Measurements from ENCODE around the gene GRIFIN. TPM values are rescaled to one million over a fixed set of nuclear protein-coding genes. Genes with fewer than 3 reads are reported as not detected.
A peak's percentile ranks its signal among the peaks of the same experiment; 100 is the strongest.
"Not testable (repeated sequence)": the region's sequence is repeated elsewhere in the genome, so short reads cannot be mapped to it uniquely, and the experiment has no call there.

GRIFIN gene
- polyA plus RNA-seq, 2 of the 4 experiments (the other 2 are of a cell fraction) = not detected

DNA sequence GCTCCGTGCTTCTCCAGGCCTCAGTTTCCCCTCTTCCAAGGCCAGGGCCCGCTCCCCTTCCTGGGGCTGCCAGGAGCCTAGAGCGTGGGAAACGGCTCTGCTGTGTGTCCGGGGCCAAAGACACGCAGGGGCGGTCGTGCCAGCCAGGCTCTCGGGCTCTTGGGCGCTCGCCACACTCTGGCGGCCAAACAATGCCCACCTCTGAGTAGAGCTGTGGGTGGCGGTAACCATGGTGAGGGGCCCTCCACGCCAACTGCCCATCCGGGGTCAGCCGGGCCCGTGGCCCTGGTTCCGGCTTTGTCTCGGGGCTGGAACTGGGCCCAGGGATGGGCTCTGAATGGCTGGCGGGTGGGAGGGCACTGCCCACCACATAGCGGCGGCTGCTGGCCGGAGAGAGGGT lies 16.0 kb downstream of the GRIFIN start:
- Histone ChIP-seq H3K4me3 (no peak overlapping the region), H3K4me1 (no peaks in the 10 kb centered on the region), H3K4me2 (no peak overlapping the region), H3K27ac (no peak overlapping the region), H3K9me3 (no peaks in the 10 kb centered on the region)
- FAIRE-seq (no peak), ATAC-seq (no peak), DNase-seq (ENCODE audit: low read depth in 1 of 2, low spot score in 1 of 2) (no peak)
- ChIA-PET CTCF (interaction anchor here (0.6 to 14.8 kb wide), 3 partner anchors 4 to 383 kb away, joined by 3 to 275 read pairs (median 275); no protein-coding TSS in a partner anchor), POLR2A (no interaction called here)
- TF ChIP-seq MAFK (IDR thresholded peaks at IDR 0.05; ENCODE audit: partially characterized antibody) (no peak), KDM5A (IDR thresholded peaks at IDR 0.05) (no peak), HEYL (CRISPR knock-in tag; IDR thresholded peaks at IDR 0.05) (no peak), TP53 (CRISPR knock-in tag; IDR thresholded peaks at IDR 0.05) (no peak), CBX2 (IDR thresholded peaks at IDR 0.05; ENCODE audit: borderline replicate concordance, low read depth) (no peak), HDAC2 (IDR thresholded peaks at IDR 0.05) (no peak), NPAS2 (CRISPR knock-in tag; IDR thresholded peaks at IDR 0.05; ENCODE audit: borderline replicate concordance) (no peak), SMC3 (IDR thresholded peaks at IDR 0.05) (no peak), POLR2AphosphoS2 (conservative IDR thresholded peaks at IDR 0.05; ENCODE audit: low read length) (no peak)
- TF ChIP-seq, protein P1, sequence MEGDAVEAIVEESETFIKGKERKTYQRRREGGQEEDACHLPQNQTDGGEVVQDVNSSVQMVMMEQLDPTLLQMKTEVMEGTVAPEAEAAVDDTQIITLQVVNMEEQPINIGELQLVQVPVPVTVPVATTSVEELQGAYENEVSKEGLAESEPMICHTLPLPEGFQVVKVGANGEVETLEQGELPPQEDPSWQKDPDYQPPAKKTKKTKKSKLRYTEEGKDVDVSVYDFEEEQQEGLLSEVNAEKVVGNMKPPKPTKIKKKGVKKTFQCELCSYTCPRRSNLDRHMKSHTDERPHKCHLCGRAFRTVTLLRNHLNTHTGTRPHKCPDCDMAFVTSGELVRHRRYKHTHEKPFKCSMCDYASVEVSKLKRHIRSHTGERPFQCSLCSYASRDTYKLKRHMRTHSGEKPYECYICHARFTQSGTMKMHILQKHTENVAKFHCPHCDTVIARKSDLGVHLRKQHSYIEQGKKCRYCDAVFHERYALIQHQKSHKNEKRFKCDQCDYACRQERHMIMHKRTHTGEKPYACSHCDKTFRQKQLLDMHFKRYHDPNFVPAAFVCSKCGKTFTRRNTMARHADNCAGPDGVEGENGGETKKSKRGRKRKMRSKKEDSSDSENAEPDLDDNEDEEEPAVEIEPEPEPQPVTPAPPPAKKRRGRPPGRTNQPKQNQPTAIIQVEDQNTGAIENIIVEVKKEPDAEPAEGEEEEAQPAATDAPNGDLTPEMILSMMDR (IDR thresholded peaks at IDR 0.05) = no peak
- WGBS (ENCODE audit: missing lambda C conversion rate) = 86% methylated on average over 18 of the region's 23 CpGs

DNA sequence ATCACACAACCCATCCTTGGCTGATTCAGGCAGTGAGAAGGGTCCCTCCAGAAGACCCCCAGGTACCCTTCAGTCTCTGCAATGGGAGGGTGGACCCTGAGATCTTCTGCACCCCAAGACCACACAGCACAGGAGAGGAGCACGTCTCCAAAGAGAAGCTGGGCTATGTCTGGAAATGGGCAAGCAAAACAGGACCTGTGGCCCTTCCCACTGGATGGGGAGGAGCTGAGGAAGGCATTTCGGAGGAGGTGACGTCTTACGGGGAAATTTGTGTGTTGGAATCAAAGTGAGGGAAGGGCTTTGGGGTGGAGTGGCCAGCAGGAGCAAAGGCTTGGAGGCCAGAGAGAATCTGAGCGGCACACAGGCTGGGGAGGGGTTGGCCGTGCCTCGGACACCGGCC lies 16.5 kb downstream of the GRIFIN start:
- no peak overlapping the region for H3K4me2 ChIP-seq
- WGBS (ENCODE audit: missing lambda C conversion rate) = 75% methylated on average over 8 of the region's 8 CpGs
- H3K9me3 ChIP-seq = no peaks in the 10 kb centered on the region
- H3K4me1 ChIP-seq = no peaks in the 10 kb centered on the region
- TF ChIP-seq CHD4 (IDR thresholded peaks at IDR 0.05; ENCODE audit: borderline replicate concordance) (no peak), FOSB (CRISPR knock-in tag; IDR thresholded peaks at IDR 0.05) (no peak), HOXA7 (CRISPR knock-in tag; IDR thresholded peaks at IDR 0.05) (no peak), RCOR1 (IDR thresholded peaks at IDR 0.05; ENCODE audit: low read depth, low read length) (no peak), ZFP36 (IDR thresholded peaks at IDR 0.05; ENCODE audit: borderline replicate concordance, partially characterized antibody) (no peak), NFE2L2 (conservative IDR thresholded peaks at IDR 0.05; ENCODE audit: low read length) (no peak), HDAC2 (IDR thresholded peaks at IDR 0.05) (no peak), HEYL (CRISPR knock-in tag; IDR thresholded peaks at IDR 0.05) (no peak), TP53 (CRISPR knock-in tag; IDR thresholded peaks at IDR 0.05) (no peak), MAFK (IDR thresholded peaks at IDR 0.05; ENCODE audit: partially characterized antibody) (no peak), EP300 (IDR thresholded peaks at IDR 0.05) (no peak), FOSL2 (IDR thresholded peaks at IDR 0.05) (no peak), FOSL2 (CRISPR knock-in tag; IDR thresholded peaks at IDR 0.05) (no peak)
- TF ChIP-seq, protein P2, sequence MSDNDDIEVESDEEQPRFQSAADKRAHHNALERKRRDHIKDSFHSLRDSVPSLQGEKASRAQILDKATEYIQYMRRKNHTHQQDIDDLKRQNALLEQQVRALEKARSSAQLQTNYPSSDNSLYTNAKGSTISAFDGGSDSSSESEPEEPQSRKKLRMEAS (IDR thresholded peaks at IDR 0.05) = no peak
- TF ChIP-seq, protein P3, sequence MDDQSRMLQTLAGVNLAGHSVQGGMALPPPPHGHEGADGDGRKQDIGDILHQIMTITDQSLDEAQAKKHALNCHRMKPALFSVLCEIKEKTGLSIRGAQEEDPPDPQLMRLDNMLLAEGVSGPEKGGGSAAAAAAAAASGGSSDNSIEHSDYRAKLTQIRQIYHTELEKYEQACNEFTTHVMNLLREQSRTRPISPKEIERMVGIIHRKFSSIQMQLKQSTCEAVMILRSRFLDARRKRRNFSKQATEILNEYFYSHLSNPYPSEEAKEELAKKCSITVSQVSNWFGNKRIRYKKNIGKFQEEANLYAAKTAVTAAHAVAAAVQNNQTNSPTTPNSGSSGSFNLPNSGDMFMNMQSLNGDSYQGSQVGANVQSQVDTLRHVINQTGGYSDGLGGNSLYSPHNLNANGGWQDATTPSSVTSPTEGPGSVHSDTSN (IDR thresholded peaks at IDR 0.05) = no peak
- TF ChIP-seq, protein P4, sequence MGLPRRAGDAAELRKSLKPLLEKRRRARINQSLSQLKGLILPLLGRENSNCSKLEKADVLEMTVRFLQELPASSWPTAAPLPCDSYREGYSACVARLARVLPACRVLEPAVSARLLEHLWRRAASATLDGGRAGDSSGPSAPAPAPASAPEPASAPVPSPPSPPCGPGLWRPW (IDR thresholded peaks at IDR 0.05) = no peak
- H3K27ac ChIP-seq = no peak overlapping the region
- ChIA-PET POLR2A (interaction anchor here (0.7 kb wide), 1 partner anchor 218 kb away, joined by 3 read pairs; no protein-coding TSS in a partner anchor), CTCF (interaction anchor here (14.3 to 14.8 kb wide), 2 partner anchors 5 kb away, joined by 275 read pairs; no protein-coding TSS in a partner anchor)
- DNase-seq (ENCODE audit: low read depth in 1 of 2, low spot score in 1 of 2) (no peak), FAIRE-seq (no peak), ATAC-seq (peak; percentile 46 to 63; a peak in 4 of 6 replicates)
- no peak overlapping the region for H3K4me3 ChIP-seq

DNA sequence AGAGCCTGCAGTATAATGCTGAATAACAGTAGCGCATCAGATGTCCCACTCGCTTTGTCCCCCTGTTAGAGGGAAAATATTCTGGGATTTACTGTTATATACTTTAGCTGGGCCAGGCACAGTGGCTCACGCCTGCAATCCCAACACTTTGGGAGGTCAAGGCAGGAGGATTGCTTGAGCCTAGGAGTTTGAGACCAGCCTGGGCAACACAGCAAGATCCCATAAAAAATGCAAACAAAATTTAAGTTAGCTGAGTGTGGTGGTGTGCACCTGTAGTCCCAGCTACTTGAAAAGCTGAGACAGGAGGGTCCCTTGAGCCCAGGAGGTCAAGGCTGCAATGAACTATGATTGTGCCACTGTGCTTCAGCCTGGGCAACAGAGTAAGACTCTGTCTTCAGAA lies 22.3 kb downstream of the GRIFIN start:
- ATAC-seq; H3K9me3 ChIP-seq; H3K4me2 ChIP-seq; H3K27ac ChIP-seq; H3K4me3 ChIP-seq; DNase-seq (ENCODE audit: low read depth in 1 of 2, low spot score in 1 of 2); POLR2A ChIA-PET; FAIRE-seq: not testable (repeated sequence)
- CTCF ChIA-PET = interaction anchor here (0.6 to 14.3 kb wide), 7 partner anchors 11 to 228 kb away, joined by 3 to 275 read pairs (median 3); no protein-coding TSS in a partner anchor
- 84% methylated on average over 3 of the region's 3 CpGs for WGBS (ENCODE audit: missing lambda C conversion rate)
- peaks cover 11% of the 10 kb centered on the region for H3K4me1 ChIP-seq

Measured in A549 (cell line).